Breast epithelium (tissue), 3 donors: ENCODE results near the gene ASAP3.

Experiments used
- POLR2A ChIP-seq: fragments of 450-650 bp; IDR thresholded peaks from one replicate; pipeline ENCODE4 v1.6.1; 2016; ENCODE audit warnings: antibody characterized with exemption, mild to moderate bottlenecking, moderate library complexity
- POLR2AphosphoS5 ChIP-seq, 3 donors: sonication (generic); formaldehyde crosslinking; IDR thresholded peaks; one replicate each; pipeline ENCODE4 v1.6.1; 2017; ENCODE audit warnings: antibody characterized with exemption in 3 of 3
- TF ChIP-seq, protein P1 (sequence below), 3 donors: fragments of 450-650 bp; IDR thresholded peaks; one replicate each; pipeline ENCODE4 v1.5.1; 2016 to 2017; ENCODE audit warnings: antibody characterized with exemption in 3 of 3, mild to moderate bottlenecking in 3 of 3, moderate library complexity in 3 of 3

DNA sequence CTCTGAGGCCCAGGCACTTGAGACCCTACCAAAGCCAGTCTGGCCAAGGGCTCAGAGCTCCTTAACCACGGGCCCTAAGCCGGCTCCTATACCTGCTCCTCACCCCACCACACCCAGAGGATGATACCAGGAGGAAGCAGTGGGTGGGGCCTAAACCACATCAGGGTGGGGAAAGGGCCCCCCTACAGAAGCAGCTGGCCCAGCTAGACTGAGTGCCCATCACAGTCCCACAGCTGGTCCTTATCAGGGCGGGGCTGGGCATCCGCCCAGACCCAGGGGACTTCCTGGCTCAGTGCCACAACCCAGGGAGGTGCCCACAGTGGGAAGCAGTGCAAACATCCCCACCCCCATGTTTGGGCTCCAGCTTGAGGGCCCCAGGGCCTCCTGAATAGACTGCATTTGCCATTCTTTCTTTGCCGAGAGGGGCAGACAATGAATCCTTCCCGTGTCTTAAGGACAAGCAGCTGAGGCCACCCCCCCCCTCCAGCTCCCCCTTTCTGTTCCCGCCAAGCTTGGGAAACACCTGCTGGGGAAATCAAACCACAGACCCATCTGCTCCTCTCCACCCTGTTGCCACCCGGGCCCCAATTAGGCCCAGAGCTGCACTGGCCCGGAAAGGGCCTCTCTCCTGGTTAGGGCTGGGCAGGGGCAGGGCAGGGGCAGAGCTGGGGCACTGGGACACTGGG, 40.9 kb upstream of the ASAP3 start:
- no peak for TF ChIP-seq POLR2A
- TF ChIP-seq POLR2AphosphoS5 (IDR thresholded peaks at IDR 0.05) = no peak
- TF ChIP-seq, protein P1, sequence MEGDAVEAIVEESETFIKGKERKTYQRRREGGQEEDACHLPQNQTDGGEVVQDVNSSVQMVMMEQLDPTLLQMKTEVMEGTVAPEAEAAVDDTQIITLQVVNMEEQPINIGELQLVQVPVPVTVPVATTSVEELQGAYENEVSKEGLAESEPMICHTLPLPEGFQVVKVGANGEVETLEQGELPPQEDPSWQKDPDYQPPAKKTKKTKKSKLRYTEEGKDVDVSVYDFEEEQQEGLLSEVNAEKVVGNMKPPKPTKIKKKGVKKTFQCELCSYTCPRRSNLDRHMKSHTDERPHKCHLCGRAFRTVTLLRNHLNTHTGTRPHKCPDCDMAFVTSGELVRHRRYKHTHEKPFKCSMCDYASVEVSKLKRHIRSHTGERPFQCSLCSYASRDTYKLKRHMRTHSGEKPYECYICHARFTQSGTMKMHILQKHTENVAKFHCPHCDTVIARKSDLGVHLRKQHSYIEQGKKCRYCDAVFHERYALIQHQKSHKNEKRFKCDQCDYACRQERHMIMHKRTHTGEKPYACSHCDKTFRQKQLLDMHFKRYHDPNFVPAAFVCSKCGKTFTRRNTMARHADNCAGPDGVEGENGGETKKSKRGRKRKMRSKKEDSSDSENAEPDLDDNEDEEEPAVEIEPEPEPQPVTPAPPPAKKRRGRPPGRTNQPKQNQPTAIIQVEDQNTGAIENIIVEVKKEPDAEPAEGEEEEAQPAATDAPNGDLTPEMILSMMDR (IDR thresholded peaks at IDR 0.05) = no peak
